Activated CD8-positive, alpha-beta memory T cell treated with anti-CD3 and anti-CD28 coated beads, Interleukin-2, amount 50 U/mL, for 24 hours (primary cell): ENCODE measurements around the gene DPF1.

Source experiments
- DNase-seq: peaks from one replicate; pipeline ENCODE4 v3.0.0-alpha.2; 2020; ENCODE audit errors: extremely low read depth

DPF1 gene

DNA sequence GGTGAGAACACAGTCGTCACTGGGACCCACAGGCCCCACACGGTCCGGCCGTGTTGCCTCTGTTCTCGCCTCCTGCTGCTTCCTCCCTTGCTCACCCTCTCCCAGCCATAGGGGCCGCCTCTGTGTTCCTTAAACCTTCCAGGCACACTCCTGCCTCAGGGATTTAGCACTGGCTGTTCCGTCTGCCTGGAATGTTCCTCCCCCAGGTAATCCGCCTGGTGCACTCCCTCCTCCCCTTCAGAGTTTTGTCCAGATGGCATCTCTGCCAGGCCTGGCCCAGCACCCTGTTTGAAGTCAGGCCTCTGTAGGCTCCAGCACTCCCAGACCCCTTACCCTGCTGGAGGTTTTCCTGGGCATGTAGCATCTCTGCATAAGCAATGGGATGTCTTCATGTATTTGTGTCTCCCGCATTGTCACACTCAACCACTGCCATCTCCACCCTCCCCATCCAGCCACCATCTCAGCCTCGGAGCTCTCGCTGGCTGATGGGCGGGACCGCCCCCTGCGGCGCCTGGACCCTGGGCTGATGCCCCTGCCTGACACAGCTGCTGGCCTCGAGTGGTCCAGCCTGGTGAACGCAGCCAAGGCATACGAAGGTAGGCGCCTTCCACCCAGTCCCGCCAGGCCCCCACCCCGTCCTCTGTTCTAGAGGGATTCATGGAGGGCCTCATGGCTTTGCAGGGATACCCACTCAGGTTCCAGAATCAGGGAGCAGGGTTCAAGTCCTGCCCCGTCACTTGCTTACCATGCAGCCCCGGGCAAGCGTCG lies 25.9 kb downstream of the DPF1 start:
- DNase-seq: no peak

DNA sequence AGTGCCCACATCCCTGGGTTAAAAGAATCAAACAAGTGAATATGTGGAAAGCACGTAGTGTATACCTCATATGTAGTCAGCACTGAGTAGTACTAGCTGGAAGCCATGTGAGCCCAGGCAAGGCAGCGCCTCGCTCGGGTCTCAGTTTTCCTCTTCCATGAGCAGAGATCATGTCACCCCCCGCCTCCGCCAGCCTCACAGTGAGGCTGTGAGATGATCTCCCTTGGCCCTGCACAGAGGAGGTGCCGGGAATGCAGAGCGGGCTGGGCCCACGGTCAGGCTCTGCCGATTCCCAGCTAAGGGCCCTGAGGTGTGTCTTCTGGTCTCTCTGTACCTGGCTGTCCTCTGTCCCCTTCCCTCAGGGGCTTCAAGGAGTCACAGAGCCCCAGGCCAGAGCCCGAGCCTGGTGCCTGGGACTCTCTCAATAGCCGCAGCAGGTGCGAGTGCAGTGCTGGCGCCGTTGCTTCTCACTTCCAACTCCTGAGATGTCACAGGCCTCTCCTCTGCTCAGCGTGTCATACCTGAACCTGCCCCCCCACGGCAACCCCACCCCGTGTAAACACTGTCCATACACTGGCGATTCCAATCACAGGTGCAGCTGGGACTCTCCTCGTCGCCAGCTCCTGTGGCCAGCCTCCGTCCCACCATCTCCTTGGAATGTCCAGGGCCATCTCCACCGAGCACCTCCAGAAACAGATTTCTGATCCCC lies 26.9 kb downstream of the DPF1 start:
- DNase-seq: no peak

DNA sequence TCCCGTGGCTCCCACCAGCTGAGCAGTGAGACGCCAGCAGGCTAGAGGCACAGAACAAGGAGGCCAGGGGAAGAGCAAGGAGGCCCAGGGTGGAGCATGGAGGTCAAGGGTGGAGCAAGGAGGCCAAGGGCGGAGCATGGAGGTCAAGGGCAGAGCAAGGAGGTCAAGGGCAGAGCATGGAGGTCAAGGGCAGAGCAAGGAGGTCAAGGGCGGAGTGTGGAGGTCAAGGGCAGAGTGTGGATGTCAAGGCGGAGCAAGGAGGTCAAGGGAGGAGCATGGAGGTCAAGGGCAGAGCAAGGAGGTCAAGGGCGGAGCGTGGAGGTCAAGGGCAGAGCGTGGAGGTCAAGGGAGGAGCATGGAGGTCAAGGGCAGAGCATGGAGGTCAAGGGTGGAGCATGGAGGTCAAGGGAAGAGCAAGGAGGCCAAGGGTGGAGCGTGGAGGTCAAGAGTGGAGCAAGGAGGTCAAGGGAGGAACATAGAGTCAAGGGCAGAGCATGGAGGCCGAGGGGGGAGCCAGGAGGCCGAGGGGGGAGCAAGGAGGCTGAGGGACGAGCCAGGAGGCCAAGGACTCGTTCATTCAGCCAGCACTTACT lies 27.7 kb downstream of the DPF1 start:
- no peak for DNase-seq

DNA sequence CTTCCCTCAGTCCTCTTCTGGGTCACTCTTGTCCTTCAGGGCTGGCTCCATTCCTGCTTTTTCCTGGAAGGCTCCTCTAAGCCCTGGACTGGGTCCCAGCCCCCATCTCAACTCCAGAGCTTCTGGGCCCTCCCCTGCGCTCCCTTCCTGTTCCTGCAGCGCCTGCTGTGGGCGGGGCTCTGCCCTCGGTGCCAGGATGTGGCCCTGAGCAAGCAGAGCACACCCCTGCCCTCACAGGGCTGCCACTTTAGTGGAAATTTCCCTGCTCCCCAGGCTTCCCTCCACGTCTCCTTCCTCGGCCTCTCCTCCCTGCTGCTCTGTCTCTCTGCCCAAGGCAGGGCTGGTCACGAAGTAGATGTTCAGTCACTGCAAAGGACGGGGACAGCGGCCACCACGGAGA lies 28.8 kb downstream of the DPF1 start:
- no peak for DNase-seq

GRCh38 chr19:38194061-38194701 lies 29.8 kb downstream of the DPF1 start:
- DNase-seq: no peak

DNA sequence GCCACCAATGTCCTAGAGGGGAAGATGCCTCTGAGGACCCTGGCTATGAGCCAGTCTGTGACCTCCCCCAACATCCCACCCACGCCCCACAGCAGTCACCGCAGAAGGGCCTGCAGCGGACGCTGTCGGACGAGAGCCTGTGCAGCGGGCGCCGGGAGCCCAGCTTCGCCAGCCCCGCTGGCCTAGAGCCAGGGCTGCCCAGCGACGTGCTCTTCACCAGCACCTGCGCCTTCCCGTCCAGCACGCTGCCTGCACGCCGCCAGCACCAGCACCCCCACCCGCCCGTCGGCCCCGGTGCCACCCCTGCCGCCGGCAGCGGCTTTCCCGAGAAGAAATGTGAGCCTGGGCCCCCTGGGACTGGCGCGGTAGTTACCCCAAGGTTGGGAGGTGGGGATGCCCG lies 30.6 kb downstream of the DPF1 start:
- no peak for DNase-seq

DNA sequence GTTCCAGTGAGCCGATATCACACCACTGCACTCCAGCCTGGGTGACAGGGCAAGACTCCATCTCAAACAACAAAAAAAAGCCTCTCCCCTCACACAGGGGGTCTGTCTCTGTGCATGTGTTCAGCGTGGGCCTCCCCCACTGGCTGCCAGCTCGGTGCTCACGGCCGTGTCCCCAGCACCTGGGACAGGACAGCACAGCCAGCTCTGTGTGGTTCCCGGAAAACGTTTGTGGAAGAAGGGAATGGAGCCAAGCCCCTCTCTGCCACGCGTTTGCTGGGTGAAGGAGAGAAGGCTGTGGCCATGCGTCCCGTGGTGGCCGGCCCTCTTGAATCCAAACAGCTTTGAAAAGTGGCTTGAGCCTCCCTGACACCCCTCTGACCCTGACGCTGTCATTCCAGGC lies 32.3 kb downstream of the DPF1 start:
- DNase-seq: no peak

GRCh38 chr19:38190793-38191192 lies 33.2 kb downstream of the DPF1 start:
- no peak for DNase-seq

DNA sequence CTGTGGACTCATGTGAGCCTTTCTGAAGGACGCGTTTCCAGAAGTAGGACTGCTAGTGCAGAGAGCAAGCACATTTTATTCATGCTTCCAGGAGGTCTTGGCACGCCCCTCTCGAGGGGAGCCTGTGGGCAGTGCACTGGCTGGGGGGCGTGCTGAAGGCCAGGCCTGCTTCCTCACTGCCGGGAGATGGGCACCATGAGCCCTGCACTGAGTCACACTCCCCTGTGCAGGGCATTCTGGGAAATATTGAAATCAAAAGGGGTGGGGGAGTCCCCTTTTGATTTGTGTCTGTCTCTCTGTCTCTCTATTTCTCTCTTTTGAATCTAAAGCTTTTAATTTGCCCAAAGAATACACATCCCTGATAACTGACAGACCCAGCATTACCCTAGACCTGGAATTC lies 34.0 kb downstream of the DPF1 start:
- no peak for DNase-seq

- DNase-seq: no peak
Measured at GRCh38 chr19:38185562-38185961, 38.5 kb downstream of the DPF1 start.

GRCh38 chr19:38184815-38185214 lies 39.2 kb downstream of the DPF1 start:
- DNase-seq: no peak

GRCh38 chr19:38183251-38183897 lies 40.6 kb downstream of the DPF1 start:
- DNase-seq: no peak

DNA sequence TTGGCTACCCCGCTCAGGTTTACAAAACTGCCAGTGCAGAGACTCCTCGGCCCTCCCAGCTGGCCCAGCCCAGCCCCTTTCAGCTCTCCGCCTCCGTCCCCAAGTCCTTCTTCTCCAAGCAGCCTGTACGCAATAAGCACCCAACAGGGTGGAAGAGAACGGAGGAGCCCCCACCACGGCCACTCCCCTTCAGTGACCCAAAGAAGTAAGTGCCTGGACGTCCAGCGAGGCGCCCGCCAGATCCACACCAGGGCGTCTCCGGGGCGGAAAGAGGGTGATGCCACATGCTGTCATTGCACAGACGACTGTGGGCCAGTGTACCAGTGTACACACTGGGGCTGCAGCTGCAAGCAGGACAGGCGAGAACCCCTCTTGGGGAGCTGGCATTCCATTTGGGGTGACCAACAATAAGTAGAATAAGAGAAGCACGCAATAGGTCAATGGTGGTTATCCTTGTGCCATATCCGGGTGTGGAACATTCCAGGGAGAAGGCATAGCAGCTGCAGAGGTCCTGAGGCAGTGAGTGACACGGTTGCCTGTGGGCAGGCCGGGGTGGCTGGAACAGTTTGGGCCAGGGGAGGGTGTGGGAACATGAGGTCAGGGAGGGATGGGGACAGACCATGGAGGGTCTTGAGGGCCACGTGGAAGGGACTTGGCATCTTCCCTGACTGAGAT lies 41.3 kb downstream of the DPF1 start:
- no peak for DNase-seq

DNA sequence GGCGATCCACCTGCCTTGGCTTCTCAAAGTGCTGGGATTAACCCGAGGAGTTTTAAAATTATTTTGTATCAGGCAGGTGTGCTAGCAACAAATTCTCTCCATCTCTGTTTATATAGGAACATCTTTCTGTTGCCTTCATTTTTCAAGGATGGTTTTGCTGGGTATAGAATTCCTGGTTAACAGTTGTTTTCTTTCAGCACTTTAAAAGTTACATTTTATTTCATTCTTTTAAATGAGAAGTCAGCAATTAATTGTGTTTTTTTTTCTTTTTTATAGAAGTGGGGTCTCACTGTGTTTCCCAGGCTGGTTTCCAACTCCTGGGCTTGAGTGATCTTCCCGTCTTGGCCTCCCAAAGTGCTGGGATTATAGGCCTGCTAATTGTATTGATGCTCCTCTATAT lies 44.0 kb downstream of the DPF1 start:
- DNase-seq: no peak

GRCh38 chr19:38175422-38175821 lies 48.6 kb downstream of the DPF1 start:
- DNase-seq: no peak

DNA sequence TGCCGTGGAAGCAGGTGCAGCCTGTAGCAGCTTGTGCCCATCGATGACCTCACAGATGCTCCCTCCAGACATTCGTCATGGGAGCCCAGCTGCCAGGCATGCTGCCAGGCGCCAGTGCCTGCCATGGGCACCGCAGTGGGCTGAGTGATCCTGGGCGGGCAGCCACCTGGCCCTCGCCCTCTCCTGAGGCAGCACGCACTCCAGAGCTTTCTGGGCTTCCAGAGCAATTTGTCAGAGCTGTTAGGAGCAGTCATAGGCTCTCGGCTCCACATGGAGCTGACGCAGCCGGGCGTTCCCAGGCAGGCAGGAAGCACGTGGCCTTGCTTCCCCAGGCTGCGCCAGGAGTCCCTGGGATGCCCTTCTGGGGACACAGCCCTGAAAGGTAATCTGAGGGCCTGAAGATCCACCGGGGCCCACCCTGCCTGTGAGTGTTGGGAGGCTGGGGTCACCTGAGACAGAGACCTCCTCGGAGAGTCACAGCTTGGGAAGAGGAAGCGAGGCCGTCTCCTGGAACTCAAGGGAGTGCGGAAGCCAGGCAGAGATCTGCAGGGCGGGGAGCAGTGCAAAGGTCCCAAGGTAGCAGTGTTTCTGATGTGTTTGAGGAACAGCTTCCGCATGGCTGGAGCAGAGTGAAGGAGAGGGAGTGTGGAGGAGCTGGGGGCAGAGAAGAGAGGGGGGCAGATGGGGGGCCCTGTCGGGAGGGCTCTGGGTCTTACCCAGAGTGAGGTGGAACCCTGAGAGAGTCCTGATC lies 50.6 kb downstream of the DPF1 start:
- no peak for DNase-seq

DNA sequence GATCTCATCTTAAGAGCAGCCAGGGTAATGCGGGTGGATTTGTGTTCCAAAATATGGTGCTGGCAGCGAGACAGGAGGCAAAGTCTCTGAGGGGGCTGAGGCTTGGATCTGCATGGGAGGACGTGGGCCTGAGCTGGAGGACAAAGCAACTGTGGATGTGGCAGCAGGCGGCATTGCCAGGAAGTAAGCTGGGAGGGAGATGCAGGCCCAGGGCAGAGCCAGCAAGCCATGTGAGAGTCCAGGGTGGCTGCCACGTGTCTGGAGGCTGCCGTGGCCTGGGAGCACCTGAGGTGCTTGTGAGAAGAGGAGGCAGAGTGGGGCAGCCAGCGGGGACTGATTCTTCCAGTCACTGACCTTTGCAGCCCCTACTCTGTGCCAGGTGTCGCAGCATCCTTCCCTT lies 52.0 kb downstream of the DPF1 start:
- no peak for DNase-seq

DNA sequence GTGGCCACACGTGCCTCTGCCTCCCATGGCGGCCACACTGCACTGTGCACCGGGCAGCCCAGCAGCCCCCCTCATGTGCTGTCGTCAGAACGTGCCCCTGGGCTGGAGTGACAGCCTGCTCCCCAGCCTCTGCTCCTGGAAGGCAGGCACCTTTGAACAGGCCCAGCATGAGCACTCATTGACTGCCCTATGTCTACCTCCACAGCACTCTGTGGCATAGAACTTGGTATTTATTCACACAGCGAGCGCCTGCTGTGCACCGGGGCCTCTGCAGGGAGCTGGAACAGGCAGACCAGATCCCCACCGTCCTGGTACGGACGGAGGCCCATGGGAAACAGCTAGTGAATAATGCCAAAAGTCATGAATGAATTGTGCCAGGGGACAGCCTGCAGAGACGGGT lies 53.7 kb downstream of the DPF1 start:
- DNase-seq: no peak

DNA sequence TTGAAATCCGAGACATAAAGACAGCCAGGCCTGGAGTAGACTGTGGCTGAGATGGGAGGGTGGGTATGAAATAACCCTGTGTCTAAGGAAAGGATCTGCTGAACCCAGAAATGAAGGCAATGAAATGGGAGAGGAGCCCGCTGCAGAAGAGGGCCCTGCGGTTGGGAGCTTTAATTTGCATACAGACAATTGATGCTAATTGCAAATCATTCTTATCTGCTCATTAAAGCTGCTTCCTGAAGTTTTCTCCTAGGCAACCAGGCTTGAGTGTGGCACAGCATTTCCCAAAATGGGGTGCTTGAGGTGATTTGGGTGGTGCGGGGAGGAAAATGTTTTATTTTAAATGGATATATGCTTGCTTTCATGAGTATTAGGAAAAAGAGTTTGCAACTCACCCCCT lies 55.4 kb downstream of the DPF1 start:
- no peak for DNase-seq

- DNase-seq: no peak
Measured at GRCh38 chr19:38165335-38165734, 58.7 kb downstream of the DPF1 start.

- DNase-seq: no peak
Measured at GRCh38 chr19:38164526-38164925, 59.5 kb downstream of the DPF1 start.
